DMS114 treated with DMSO at 0.1 percent for 48 hours (cell line): ENCODE results near the gene CCDC88B.

Experiments used
- DNase-seq: peaks from one replicate; lab custom pipeline; 2025; ENCODE audit not compliant: unreplicated experiment; lab: John Stamatoyannopoulos, UW

CCDC88B gene, protein sequence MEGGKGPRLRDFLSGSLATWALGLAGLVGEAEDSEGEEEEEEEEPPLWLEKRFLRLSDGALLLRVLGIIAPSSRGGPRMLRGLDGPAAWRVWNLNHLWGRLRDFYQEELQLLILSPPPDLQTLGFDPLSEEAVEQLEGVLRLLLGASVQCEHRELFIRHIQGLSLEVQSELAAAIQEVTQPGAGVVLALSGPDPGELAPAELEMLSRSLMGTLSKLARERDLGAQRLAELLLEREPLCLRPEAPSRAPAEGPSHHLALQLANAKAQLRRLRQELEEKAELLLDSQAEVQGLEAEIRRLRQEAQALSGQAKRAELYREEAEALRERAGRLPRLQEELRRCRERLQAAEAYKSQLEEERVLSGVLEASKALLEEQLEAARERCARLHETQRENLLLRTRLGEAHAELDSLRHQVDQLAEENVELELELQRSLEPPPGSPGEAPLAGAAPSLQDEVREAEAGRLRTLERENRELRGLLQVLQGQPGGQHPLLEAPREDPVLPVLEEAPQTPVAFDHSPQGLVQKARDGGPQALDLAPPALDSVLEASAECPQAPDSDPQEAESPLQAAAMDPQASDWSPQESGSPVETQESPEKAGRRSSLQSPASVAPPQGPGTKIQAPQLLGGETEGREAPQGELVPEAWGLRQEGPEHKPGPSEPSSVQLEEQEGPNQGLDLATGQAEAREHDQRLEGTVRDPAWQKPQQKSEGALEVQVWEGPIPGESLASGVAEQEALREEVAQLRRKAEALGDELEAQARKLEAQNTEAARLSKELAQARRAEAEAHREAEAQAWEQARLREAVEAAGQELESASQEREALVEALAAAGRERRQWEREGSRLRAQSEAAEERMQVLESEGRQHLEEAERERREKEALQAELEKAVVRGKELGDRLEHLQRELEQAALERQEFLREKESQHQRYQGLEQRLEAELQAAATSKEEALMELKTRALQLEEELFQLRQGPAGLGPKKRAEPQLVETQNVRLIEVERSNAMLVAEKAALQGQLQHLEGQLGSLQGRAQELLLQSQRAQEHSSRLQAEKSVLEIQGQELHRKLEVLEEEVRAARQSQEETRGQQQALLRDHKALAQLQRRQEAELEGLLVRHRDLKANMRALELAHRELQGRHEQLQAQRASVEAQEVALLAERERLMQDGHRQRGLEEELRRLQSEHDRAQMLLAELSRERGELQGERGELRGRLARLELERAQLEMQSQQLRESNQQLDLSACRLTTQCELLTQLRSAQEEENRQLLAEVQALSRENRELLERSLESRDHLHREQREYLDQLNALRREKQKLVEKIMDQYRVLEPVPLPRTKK (N-terminal part only)

DNA sequence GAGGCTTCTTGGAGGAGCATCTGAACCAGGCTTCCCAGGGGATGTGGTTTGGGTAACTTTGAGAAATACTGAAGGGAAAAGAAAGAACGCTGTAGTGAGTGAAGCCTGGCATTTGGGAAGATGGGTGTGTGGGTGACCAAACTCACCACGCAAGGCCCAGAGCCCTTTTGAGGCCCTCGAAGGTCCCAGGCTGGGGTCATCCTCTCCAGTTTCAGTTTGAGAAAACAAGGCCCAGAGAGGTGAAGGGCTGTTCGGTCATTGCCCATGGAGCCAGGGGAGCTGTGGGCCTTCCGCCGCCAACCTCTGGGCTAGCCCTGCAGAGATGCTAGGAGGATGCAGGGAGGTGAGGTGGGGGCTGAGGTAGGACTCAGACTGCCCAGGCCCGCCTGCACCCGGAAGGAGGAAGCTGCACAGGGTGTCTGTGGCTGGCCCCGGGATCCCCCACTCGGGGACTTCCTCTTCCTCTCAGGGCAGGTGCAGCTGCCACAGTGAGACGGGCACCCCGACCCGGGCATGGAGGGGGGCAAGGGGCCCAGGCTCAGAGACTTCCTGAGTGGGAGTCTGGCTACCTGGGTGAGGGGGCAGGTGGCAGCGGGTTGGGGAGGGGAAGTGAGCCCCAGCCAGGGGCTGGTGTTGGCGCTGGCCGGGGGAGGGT, at the start of gene CCDC88B:
Gene CCDC88B, plus strand, starts transcription at position 451 of the 655 bp plus-strand sequence. Its CDS starts 63 bp downstream, at position 514.
- no peak for DNase-seq

GRCh38 chr11:64290352-64291261, 49.4 kb upstream of the CCDC88B start:
- no peak for DNase-seq

DNA sequence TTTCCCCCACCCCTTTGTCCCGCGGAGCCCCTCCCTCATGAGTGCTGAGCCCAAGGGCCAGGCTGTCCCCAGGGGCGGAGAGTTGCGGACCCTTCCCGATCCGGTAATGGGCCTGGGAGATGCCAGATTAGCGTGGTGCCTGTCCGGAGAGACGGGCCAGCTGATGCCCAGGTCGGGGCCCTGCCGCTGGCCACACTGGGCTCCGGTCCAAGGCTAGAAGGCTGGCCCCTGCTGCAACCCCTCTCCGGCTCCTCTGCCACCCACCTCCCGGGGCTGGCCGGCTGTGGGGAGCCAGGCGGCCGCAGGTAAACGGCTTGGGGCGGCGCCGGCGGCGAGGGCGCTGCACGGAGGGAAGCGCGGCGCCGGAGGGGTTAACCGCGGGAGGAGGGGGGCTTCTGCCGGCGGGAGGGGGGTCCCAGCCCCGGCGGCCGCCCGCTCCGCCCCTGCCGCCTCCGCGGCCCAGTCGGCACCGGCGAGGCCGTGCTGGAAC, 48.7 kb upstream of the CCDC88B start, which contains the start of gene KCNK4:
Gene KCNK4, plus strand, starts transcription at position 41 of the 490 bp plus-strand sequence. CDS start 1,717 bp downstream, outside the sequence.
- DNase-seq: no peak

DNA sequence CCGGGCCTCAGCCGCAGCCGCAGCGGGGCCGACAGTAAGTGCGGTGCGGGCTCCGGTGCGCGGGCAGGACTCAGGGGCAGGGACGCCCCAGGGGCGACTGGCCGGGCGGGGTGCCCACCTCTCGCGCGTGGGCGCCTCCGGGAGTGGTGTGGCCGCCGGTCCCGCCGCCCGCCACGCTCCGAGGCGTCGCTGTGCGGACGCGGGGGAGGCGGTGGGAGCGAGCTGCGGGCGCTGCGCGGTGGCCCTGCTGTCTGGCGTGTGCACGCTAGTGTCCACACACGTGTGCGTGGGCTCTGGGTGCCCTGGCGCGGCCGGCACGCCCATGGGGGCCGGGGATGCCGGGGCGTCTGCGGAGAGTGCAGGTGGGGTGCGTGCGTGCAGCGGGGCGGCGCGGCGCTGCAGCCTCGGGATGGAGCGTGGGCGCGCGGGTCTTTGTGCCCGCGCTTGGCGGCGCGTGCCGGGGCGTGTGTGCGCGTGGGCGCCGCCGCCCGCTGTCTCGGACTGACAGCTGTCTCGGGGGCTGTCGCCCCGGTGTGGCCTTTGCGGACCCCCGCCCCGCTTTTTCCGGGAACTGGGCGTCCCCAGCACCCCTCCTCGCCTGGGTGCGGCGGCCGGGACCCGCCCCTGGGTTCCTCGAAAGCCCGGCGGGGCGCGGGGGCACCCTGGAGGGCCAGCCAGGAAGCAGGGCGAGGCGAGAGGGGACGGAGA, 48.1 kb upstream of the CCDC88B start:
- DNase-seq: no peak

- no peak for DNase-seq
These were observed 47.3 kb upstream of the CCDC88B start for GRCh38 chr11:64292460-64293254.

DNA sequence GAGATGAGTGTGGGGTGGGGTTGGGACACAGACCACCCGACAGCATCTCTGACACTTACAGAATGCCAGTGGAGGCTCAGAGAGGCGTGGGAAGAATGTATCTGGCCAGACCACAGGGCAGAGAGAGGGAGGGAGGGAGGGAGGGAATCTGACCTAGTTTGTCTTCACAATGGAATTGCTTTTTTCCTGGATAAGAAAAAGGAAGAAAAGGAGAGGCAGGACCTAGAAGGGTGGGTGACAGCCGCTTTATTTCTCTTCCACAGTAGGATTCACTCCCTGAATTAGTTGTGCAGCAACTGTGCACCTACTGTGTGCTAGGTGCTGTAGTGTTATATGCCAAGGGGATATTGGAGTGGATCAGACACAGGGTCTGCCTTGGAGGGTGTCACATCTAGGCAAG, 45.2 kb upstream of the CCDC88B start:
- no peak for DNase-seq

DNA sequence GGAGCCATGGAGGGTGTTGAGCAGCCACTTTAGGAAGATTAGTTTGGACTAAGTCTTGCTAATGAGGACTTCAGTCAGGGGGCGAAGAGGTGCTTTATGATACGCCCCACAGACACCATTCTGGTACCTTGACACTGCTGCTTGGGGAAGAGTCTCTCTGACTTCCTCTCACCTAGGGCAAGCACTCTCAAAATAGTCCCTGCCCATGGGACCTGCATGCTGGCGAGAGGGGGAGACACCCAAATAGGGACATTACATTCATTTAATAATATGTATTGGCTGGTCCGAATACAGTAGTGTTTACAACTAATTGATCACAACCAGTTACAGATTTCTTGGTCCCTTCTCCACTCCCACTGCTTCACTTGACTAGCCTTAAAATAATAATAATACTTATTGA, 44.2 kb upstream of the CCDC88B start:
- no peak for DNase-seq

DNA sequence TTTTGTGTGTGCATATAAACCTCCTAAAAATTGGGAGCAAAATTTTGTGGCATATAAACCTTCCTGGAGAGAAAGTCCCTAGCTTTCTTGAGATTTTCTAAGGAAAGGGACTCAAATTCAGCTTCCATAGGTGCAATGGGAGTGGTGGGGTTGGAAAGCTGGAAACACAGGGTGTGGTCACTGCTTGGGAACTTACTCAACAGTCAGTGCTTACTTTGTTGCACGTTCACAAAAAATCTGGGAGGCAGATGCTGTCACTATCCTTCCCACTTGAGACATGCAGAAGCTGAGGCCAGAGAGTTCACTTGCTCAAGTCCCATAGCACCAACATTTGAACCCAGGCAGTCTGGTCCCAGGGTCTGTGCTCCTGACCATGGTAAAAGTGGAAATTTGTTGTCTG, 43.8 kb upstream of the CCDC88B start:
- no peak for DNase-seq

DNA sequence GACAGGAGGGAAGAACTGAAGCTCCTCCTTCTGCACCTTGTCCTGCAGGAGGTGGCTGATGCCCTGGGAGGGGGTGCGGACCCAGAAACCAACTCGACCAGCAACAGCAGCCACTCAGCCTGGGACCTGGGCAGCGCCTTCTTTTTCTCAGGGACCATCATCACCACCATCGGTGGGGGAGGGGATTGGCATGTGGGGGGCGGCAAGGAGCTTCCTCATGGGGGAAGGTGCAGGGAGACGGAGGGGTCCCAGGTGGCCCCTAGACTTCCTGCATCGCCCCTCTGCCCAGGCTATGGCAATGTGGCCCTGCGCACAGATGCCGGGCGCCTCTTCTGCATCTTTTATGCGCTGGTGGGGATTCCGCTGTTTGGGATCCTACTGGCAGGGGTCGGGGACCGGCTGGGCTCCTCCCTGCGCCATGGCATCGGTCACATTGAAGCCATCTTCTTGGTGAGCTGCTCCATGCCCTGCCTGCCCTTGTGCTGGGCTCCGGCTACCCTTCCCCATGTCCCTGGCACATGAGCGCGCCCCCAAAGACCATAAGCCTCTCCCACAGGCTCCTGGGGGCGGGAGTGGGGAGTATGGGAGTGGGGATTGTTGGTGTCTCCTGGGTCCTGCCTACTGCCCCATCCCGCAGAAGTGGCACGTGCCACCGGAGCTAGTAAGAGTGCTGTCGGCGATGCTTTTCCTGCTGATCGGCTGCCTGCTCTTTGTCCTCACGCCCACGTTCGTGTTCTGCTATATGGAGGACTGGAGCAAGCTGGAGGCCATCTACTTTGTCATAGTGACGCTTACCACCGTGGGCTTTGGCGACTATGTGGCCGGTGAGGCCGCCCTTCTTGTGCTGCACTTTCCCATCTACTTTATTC, 42.9 kb upstream of the CCDC88B start:
- no peak for DNase-seq

DNA sequence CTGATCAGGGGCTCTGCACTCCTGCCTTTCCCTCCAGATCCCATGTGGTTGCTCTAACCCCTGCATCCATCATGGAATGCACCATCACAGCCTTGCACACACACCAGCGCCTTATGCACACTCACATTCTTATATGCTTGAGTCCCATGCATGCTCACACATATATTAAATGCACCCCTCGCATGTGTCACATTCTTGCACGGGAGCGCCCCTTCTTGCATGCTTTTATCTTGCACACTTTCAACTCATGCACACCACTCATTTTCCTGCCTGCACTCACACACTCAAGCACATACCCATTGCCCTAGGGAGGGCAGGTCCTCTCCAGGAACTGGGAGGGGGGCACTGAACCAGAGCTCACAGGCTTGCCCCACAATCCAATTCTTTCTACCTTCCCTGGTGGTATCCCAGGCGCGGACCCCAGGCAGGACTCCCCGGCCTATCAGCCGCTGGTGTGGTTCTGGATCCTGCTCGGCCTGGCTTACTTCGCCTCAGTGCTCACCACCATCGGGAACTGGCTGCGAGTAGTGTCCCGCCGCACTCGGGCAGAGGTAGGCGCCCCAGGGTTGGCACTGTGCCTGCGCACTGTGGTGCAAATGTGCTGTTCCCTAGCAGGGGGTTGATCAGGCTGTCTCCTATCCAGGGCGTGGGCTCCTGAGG, 42.2 kb upstream of the CCDC88B start:
- DNase-seq: no peak

DNA sequence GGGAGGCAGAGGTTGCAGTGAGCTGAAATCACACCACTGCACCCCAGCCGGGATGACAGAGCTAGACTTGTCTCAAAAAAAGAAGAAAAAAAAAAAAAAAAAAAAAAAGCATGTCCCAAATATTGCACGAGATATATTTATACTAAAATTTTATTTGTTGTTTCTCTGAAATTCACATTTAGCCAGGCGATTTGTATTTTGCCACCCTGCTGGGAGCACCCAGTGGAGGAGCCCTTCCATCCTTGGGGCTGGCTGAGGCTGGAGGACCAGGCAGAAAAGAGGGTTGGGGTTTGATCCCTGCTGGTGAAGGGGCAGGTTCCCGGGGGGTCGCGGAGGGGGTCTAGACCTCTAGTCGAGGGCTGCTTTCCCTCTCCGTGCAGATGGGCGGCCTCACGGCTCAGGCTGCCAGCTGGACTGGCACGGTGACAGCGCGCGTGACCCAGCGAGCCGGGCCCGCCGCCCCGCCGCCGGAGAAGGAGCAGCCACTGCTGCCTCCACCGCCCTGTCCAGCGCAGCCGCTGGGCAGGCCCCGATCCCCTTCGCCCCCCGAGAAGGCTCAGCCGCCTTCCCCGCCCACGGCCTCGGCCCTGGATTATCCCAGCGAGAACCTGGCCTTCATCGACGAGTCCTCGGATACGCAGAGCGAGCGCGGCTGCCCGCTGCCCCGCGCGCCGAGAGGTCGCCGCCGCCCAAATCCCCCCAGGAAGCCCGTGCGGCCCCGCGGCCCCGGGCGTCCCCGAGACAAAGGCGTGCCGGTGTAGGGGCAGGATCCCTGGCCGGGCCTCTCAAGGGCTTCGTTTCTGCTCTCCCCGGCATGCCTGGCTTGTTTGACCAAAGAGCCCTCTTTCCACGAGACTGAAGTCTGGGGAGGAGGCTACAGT, 40.8 kb upstream of the CCDC88B start:
- DNase-seq: no peak

GRCh38 chr11:64299847-64300648, 40.0 kb upstream of the CCDC88B start, which contains the start of gene CATSPERZ:
Gene CATSPERZ, plus strand, starts transcription at chr11:64300358. Its CDS starts 53 bp downstream, at chr11:64300411.
- no peak for DNase-seq

- no peak for DNase-seq
These were observed 36.6 kb upstream of the CCDC88B start for GRCh38 chr11:64303109-64304031.

GRCh38 chr11:64304032-64304315, 36.0 kb upstream of the CCDC88B start:
- no peak for DNase-seq
